ENCODE data around the gene SLC12A2. TPM values are rescaled to one million over a fixed set of nuclear protein-coding genes. Genes with fewer than 3 reads are reported as not detected.

SLC12A2 gene
- polyA plus RNA-seq, 1 donor from 2014 or later, result 28.6 TPM

DNA sequence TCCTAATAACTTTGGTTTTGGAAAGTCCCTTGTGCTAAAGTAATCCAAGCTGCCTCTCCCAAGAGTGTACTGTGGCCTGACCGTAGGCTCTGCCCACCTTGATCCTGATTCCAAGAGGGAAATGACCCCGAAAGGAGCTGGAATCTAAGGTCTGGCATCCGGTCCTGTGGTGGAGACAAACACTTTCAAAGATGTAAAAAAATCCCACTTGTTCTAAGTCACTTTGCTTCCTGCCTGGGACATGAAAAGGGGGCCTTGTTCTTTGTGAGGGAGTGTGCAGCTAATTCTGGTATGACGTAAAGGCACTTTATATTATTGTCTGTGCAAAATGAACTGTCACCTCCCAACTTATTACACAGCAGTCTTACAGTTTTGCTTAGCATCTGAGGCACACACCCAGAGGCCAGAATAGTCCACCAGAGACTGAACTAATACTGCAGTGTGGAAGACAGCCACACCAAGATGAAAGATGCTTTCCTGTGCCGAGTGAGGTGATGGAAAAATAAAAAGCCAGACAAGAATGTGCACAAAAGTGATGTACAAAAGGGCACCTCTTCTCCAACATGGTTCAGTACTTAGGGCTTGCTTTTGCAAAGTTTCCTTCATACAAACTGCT lies 128.7 kb downstream of the SLC12A2 start:
- no peaks in the 10 kb centered on the region for H3K79me2 ChIP-seq (replicated peaks; ENCODE audit: insufficient read depth, low read length)
- no peaks in the 10 kb centered on the region for H3K9me3 ChIP-seq (ENCODE audit: low read length)
- H2AFZ ChIP-seq (ENCODE audit: low read depth, low read length), result no peak overlapping the region
- no peak overlapping the region for H3K4me2 ChIP-seq (ENCODE audit: low read length)
- H3K36me3 ChIP-seq (ENCODE audit: insufficient read depth, low read length), result no peaks in the 10 kb centered on the region
- no peaks in the 10 kb centered on the region for H3K9me2 ChIP-seq (ENCODE audit: insufficient read depth, low read length)
- H3K4me3 ChIP-seq (ENCODE audit: low read length), result no peak overlapping the region
- TF ChIP-seq, protein P1, sequence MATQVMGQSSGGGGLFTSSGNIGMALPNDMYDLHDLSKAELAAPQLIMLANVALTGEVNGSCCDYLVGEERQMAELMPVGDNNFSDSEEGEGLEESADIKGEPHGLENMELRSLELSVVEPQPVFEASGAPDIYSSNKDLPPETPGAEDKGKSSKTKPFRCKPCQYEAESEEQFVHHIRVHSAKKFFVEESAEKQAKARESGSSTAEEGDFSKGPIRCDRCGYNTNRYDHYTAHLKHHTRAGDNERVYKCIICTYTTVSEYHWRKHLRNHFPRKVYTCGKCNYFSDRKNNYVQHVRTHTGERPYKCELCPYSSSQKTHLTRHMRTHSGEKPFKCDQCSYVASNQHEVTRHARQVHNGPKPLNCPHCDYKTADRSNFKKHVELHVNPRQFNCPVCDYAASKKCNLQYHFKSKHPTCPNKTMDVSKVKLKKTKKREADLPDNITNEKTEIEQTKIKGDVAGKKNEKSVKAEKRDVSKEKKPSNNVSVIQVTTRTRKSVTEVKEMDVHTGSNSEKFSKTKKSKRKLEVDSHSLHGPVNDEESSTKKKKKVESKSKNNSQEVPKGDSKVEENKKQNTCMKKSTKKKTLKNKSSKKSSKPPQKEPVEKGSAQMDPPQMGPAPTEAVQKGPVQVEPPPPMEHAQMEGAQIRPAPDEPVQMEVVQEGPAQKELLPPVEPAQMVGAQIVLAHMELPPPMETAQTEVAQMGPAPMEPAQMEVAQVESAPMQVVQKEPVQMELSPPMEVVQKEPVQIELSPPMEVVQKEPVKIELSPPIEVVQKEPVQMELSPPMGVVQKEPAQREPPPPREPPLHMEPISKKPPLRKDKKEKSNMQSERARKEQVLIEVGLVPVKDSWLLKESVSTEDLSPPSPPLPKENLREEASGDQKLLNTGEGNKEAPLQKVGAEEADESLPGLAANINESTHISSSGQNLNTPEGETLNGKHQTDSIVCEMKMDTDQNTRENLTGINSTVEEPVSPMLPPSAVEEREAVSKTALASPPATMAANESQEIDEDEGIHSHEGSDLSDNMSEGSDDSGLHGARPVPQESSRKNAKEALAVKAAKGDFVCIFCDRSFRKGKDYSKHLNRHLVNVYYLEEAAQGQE (IDR thresholded peaks at IDR 0.05; ENCODE audit: borderline replicate concordance), result no peak
- H3K27ac ChIP-seq (ENCODE audit: low read length), result no peak overlapping the region
- H3F3A ChIP-seq (ENCODE audit: insufficient read depth, low read length, poor library complexity, severe bottlenecking), result no peaks in the 10 kb centered on the region
- H3K9ac ChIP-seq (ENCODE audit: low read length), result no peak overlapping the region
- H4K20me1 ChIP-seq (ENCODE audit: insufficient read depth), result no peaks in the 10 kb centered on the region
- no peaks in the 10 kb centered on the region for H3K27me3 ChIP-seq (ENCODE audit: insufficient read depth, low read depth, low read length)

DNA sequence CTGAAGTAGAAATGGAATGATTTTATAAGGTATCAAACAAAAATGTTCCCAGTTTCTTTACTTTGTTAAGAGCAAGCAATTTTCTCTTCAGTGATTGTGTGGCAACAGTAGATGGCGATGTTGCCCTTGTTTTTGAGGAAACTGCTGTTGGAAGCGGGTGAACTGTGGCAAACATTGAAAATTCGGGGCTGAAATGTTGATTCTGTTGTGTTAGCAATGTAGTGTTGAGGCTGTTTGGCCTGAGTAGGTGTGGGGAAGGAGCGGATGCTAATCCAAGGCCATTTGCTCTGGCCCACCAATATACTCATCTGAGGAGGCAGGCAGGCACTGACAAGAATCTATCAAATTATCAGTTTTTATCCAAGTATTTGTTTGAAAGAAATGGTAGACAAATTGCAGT lies 129.8 kb downstream of the SLC12A2 start:
- Histone ChIP-seq H3K9ac (ENCODE audit: low read length) (no peak overlapping the region), H4K20me1 (ENCODE audit: insufficient read depth) (no peaks in the 10 kb centered on the region), H3K9me2 (ENCODE audit: insufficient read depth, low read length) (no peaks in the 10 kb centered on the region), H3K27ac (ENCODE audit: low read length) (no peak overlapping the region), H3K36me3 (ENCODE audit: insufficient read depth, low read length) (no peaks in the 10 kb centered on the region), H3K9me3 (ENCODE audit: low read length) (no peaks in the 10 kb centered on the region), H2AFZ (ENCODE audit: low read depth, low read length) (no peak overlapping the region), H3K4me2 (ENCODE audit: low read length) (no peak overlapping the region), H3K4me3 (ENCODE audit: low read length) (no peak overlapping the region), H3F3A (ENCODE audit: insufficient read depth, low read length, poor library complexity, severe bottlenecking) (no peaks in the 10 kb centered on the region), H3K27me3 (ENCODE audit: insufficient read depth, low read depth, low read length) (no peaks in the 10 kb centered on the region), H3K79me2 (replicated peaks; ENCODE audit: insufficient read depth, low read length) (no peaks in the 10 kb centered on the region)
- TF ChIP-seq RAD21 (conservative IDR thresholded peaks at IDR 0.05) (peak; percentile 97), SMC3 (conservative IDR thresholded peaks at IDR 0.05; ENCODE audit: poor library complexity) (peak; percentile 99), EZH2 (IDR thresholded peaks at IDR 0.05; ENCODE audit: borderline replicate concordance, insufficient read depth, low read length, poor library complexity, severe bottlenecking) (no peak)
- TF ChIP-seq, protein P2, sequence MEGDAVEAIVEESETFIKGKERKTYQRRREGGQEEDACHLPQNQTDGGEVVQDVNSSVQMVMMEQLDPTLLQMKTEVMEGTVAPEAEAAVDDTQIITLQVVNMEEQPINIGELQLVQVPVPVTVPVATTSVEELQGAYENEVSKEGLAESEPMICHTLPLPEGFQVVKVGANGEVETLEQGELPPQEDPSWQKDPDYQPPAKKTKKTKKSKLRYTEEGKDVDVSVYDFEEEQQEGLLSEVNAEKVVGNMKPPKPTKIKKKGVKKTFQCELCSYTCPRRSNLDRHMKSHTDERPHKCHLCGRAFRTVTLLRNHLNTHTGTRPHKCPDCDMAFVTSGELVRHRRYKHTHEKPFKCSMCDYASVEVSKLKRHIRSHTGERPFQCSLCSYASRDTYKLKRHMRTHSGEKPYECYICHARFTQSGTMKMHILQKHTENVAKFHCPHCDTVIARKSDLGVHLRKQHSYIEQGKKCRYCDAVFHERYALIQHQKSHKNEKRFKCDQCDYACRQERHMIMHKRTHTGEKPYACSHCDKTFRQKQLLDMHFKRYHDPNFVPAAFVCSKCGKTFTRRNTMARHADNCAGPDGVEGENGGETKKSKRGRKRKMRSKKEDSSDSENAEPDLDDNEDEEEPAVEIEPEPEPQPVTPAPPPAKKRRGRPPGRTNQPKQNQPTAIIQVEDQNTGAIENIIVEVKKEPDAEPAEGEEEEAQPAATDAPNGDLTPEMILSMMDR (IDR thresholded peaks at IDR 0.05; ENCODE audit: poor library complexity, severe bottlenecking), result peak; percentile 94

DNA sequence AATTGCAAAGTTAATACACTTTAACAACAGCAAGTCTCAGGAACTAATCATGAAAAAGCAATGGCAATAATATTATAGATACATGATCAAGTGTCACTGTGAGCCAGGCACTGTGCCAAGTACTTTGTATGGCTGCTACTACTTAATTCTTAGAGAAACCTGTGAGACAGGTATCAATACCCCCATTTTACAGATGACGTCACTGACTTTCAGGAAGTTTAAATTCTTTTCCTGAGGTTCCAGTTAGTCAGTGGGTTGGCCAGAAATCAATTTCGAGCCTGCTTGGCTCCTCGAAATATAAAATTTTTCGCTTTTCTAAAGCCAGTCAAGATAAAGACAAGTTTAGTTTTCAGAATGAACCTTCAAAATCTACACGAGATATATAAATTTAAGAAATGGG lies 130.3 kb downstream of the SLC12A2 start:
- no peaks in the 10 kb centered on the region for H3K79me2 ChIP-seq (replicated peaks; ENCODE audit: insufficient read depth, low read length)
- H4K20me1 ChIP-seq (ENCODE audit: insufficient read depth), result no peaks in the 10 kb centered on the region
- H3K4me2 ChIP-seq (ENCODE audit: low read length), result no peak overlapping the region
- H3K27me3 ChIP-seq (ENCODE audit: insufficient read depth, low read depth, low read length), result no peaks in the 10 kb centered on the region
- no peak overlapping the region for H3K9ac ChIP-seq (ENCODE audit: low read length)
- no peak overlapping the region for H3K27ac ChIP-seq (ENCODE audit: low read length)
- TF ChIP-seq POLR2AphosphoS5 (IDR thresholded peaks at IDR 0.05) (no peak), RAD21 (conservative IDR thresholded peaks at IDR 0.05) (no peak), TAF1 (IDR thresholded peaks at IDR 0.05; ENCODE audit: low read depth) (no peak), EZH2 (IDR thresholded peaks at IDR 0.05; ENCODE audit: borderline replicate concordance, insufficient read depth, low read length, poor library complexity, severe bottlenecking) (no peak), EP300 (conservative IDR thresholded peaks at IDR 0.05; ENCODE audit: poor library complexity, severe bottlenecking) (no peak), SMC3 (conservative IDR thresholded peaks at IDR 0.05; ENCODE audit: poor library complexity) (no peak), MXI1 (conservative IDR thresholded peaks at IDR 0.05; ENCODE audit: poor library complexity, severe bottlenecking) (no peak)
- TF ChIP-seq, protein P2 (IDR thresholded peaks at IDR 0.05; ENCODE audit: poor library complexity, severe bottlenecking), result no peak
- TF ChIP-seq, protein P1 (IDR thresholded peaks at IDR 0.05; ENCODE audit: borderline replicate concordance), result no peak
- no peaks in the 10 kb centered on the region for H3K9me2 ChIP-seq (ENCODE audit: insufficient read depth, low read length)
- no peaks in the 10 kb centered on the region for H3K36me3 ChIP-seq (ENCODE audit: insufficient read depth, low read length)
- H3K9me3 ChIP-seq (ENCODE audit: low read length), result no peaks in the 10 kb centered on the region
- no peak overlapping the region for H2AFZ ChIP-seq (ENCODE audit: low read depth, low read length)
- no peaks in the 10 kb centered on the region for H3F3A ChIP-seq (ENCODE audit: insufficient read depth, low read length, poor library complexity, severe bottlenecking)
- no peak overlapping the region for H3K4me3 ChIP-seq (ENCODE audit: low read length)

Data from neural cell (in vitro differentiated cells).